HepG2 (cell line): ENCODE measurements around the gene PPIB. TPM values are rescaled to one million over a fixed set of nuclear protein-coding genes. Genes with fewer than 3 reads are reported as not detected.
A peak's percentile ranks its signal among the peaks of the same experiment; 100 is the strongest.

Experiments
- FLYWCH1 ChIP-seq: sonication (generic); formaldehyde crosslinking; IDR thresholded peaks from 2 replicates; pipeline ENCODE4 v1.8.1; 2023; ENCODE audit warnings: mild to moderate bottlenecking, missing genetic modification reagents
- HNRNPLL ChIP-seq: fragments of 200-400 bp; formaldehyde crosslinking; IDR thresholded peaks from 2 replicates; pipeline ENCODE4 v1.6.1; 2017; ENCODE audit warnings: mild to moderate bottlenecking, low read depth, low read length; ENCODE audit not compliant: poor library complexity, severe bottlenecking
- NAIF1 ChIP-seq: sonication (generic); formaldehyde crosslinking; IDR thresholded peaks from 2 replicates; pipeline ENCODE4 v1.5.0; 2020; ENCODE audit warnings: mild to moderate bottlenecking, missing genetic modification reagents, borderline replicate concordance
- NFATC3 ChIP-seq: sonication (generic); formaldehyde crosslinking; IDR thresholded peaks from 2 replicates; pipeline ENCODE4 v1.5.1; 2020; ENCODE audit warnings: mild to moderate bottlenecking, missing genetic modification reagents
- NONO ChIP-seq, 2 experiments: fragments of 450-650 bp in 1 of 2; sonication (generic) in 1 of 2; formaldehyde crosslinking in 1 of 2; IDR thresholded peaks in 1 of 2; conservative IDR thresholded peaks in 1 of 2; 2 replicates each; pipeline versions ENCODE4 v1.6.1 to v1.8.0; 2017 to 2022; ENCODE audit warnings: mild to moderate bottlenecking in 1 of 2, missing genetic modification reagents in 1 of 2, moderate library complexity in 1 of 2
- POLR2A ChIP-seq, 2 experiments: IDR thresholded peaks; 2 replicates each; pipeline ENCODE4 v1.6.1; 2011; ENCODE audit warnings: low read depth in 2 of 2, low read length in 2 of 2, mild to moderate bottlenecking in 1 of 2, moderate library complexity in 1 of 2; ENCODE audit not compliant: insufficient read depth in 1 of 2
- PTBP1 ChIP-seq: fragments of 200-400 bp; formaldehyde crosslinking; IDR thresholded peaks from 2 replicates; pipeline ENCODE4 v1.6.1; 2018; ENCODE audit warnings: low read length, low read depth; ENCODE audit not compliant: poor library complexity, severe bottlenecking
- RAD51 ChIP-seq: fragments of 450-650 bp; IDR thresholded peaks from 2 replicates; pipeline ENCODE4 v1.6.1; 2016; ENCODE audit warnings: borderline replicate concordance
- RCOR2 ChIP-seq: IDR thresholded peaks from 2 replicates; pipeline ENCODE4 v1.6.1; 2016; ENCODE audit warnings: missing biosample characterization, missing genetic modification reagents
- REXO4 ChIP-seq: sonication (generic); formaldehyde crosslinking; IDR thresholded peaks from 2 replicates; pipeline ENCODE4 v1.8.0; 2022; ENCODE audit warnings: missing genetic modification reagents, mild to moderate bottlenecking, borderline replicate concordance
- RFXANK ChIP-seq: IDR thresholded peaks from 2 replicates; pipeline ENCODE4 v1.6.1; 2016
- ZKSCAN1 ChIP-seq: fragments of 150-350 bp; IDR thresholded peaks from 2 replicates; pipeline ENCODE4 v1.6.1; 2014; ENCODE audit warnings: low read length
- ZNF496 ChIP-seq: sonication (generic); formaldehyde crosslinking; IDR thresholded peaks from 2 replicates; pipeline ENCODE4 v1.8.1; 2023; ENCODE audit warnings: mild to moderate bottlenecking, moderate library complexity, missing genetic modification reagents; ENCODE audit not compliant: insufficient replicate concordance
- ZNF7 ChIP-seq: IDR thresholded peaks from 2 replicates; pipeline ENCODE4 v1.6.1; 2016; ENCODE audit warnings: missing biosample characterization, missing genetic modification reagents
- ZNF841 ChIP-seq: sonication (generic); formaldehyde crosslinking; IDR thresholded peaks from 2 replicates; pipeline ENCODE4 v1.8.1; 2023; ENCODE audit warnings: missing genetic modification reagents, borderline replicate concordance
- ZSCAN9 ChIP-seq: IDR thresholded peaks from 2 replicates; pipeline ENCODE4 v1.6.1; 2016; ENCODE audit warnings: borderline replicate concordance
- polyA plus RNA-seq, 8 experiments: library from polyadenylated mRNA; depleted of rRNA in 3 of 8; stranded (reverse) in 7 of 8; unstranded in 1 of 8; fragments of >200 nt; fragmentation: Illumina TruSeq in 4 of 8; extraction: Trizol in 4 of 8; gene quantifications; 2 replicates each; pipeline versions ENCODE4 v1.2.1 to v1.2.3, GENCODE V29; 2011 to 2016; ENCODE audit warnings: low read depth in 4 of 8, missing spikeins in 1 of 8, mixed read lengths in 1 of 8; ENCODE audit not compliant: insufficient read depth in 1 of 8
- total RNA-seq, 5 experiments: library from RNA; depleted of rRNA; stranded (reverse); fragments of >200 nt; fragmentation: Illumina TruSeq; extraction: Trizol; gene quantifications; 2 replicates each; pipeline ENCODE4 v1.2.3, GENCODE V29; 2016; ENCODE audit warnings: low read depth in 1 of 5
- TF ChIP-seq, protein P1 (sequence below): IDR thresholded peaks from 2 replicates; pipeline ENCODE4 v1.6.1; 2016; ENCODE audit warnings: low read depth, borderline replicate concordance
- TF ChIP-seq, protein P2 (sequence below): sonication (generic); formaldehyde crosslinking; conservative IDR thresholded peaks from 2 replicates; pipeline ENCODE4 v1.8.0; 2022; ENCODE audit warnings: missing genetic modification reagents
- TF ChIP-seq, protein P3 (sequence below): sonication (generic); formaldehyde crosslinking; IDR thresholded peaks from 2 replicates; pipeline ENCODE4 v1.4.0; 2020; ENCODE audit warnings: missing genetic modification reagents, borderline replicate concordance
- TF ChIP-seq, protein P4 (sequence below): sonication (generic); formaldehyde crosslinking; IDR thresholded peaks from 2 replicates; pipeline ENCODE4 v1.8.0; 2022; ENCODE audit warnings: mild to moderate bottlenecking, missing genetic modification reagents, moderate library complexity
- TF ChIP-seq, protein P5 (sequence below): sonication (generic); formaldehyde crosslinking; IDR thresholded peaks from 2 replicates; pipeline ENCODE4 v1.4.0; 2020; ENCODE audit warnings: mild to moderate bottlenecking, missing genetic modification reagents

PPIB gene
- total and polyA plus RNA-seq, 2 of the 13 experiments (the other 11 are each of a cell fraction or from before 2014, with no cell fraction given) = 780 to 882 TPM

DNA sequence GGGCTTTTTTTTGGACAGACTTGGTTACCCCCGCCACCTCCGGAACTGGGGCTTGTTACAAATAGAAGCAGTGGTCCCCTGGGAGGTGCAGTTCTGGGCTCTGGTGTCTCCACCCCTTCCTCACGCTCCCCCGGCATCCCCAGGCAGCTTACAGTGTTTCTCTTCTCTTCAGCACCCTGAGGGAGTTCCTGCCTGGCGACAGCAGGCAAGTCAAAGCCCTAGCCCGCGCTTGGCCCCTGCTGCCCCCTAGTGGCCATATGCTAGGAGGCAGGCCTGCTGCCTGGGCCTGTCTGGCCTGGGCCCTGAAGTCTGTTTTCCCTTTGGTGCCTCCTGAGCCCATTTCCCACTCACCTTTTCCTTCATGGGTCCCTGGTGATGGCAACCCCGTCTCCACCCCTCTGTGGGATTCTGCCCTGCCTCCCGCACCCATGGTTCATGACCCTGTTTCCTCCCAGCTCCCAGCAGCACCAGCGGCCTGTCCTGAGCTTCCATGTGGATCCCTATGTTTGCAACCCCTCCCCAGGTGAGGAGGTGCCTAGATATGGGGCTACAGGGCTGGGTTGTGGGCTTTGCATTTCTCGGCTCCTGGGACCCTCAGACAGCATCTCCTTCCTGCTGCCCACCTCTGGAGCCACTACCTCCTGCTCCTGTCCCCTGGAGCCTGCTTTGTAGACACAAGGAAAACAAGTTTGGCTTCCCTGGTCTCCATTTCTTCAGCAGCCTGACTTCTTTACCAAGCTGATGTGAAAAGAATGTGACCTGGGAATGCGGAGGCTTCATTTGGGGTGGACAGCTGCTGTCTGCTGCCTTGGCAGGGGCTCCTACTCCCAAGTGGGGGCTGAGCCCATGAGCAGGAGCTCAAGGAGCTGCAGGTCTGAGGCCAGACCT, 9.1 kb downstream of the PPIB start (continued):
- peak; percentile 80 for TF ChIP-seq PTBP1
- no peak for TF ChIP-seq FLYWCH1
- no peak for TF ChIP-seq RAD51
- no peak for TF ChIP-seq NFATC3
- TF ChIP-seq, protein P1, sequence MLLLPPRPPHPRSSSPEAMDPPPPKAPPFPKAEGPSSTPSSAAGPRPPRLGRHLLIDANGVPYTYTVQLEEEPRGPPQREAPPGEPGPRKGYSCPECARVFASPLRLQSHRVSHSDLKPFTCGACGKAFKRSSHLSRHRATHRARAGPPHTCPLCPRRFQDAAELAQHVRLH (CRISPR knock-in tag) = peak; percentile 47; the same call in 1 of the 2 replicates
- peak; percentile 76 to 82 for TF ChIP-seq POLR2A (IDR thresholded peaks at IDR 0.05; ENCODE audit: insufficient read depth in 1 of 2, low read depth in 2 of 2, low read length in 2 of 2)
- TF ChIP-seq, protein P2, sequence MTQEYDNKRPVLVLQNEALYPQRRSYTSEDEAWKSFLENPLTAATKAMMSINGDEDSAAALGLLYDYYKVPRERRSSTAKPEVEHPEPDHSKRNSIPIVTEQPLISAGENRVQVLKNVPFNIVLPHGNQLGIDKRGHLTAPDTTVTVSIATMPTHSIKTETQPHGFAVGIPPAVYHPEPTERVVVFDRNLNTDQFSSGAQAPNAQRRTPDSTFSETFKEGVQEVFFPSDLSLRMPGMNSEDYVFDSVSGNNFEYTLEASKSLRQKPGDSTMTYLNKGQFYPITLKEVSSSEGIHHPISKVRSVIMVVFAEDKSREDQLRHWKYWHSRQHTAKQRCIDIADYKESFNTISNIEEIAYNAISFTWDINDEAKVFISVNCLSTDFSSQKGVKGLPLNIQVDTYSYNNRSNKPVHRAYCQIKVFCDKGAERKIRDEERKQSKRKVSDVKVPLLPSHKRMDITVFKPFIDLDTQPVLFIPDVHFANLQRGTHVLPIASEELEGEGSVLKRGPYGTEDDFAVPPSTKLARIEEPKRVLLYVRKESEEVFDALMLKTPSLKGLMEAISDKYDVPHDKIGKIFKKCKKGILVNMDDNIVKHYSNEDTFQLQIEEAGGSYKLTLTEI (CRISPR knock-in tag) = no peak
- no peak for TF ChIP-seq ZKSCAN1
- TF ChIP-seq, protein P3, sequence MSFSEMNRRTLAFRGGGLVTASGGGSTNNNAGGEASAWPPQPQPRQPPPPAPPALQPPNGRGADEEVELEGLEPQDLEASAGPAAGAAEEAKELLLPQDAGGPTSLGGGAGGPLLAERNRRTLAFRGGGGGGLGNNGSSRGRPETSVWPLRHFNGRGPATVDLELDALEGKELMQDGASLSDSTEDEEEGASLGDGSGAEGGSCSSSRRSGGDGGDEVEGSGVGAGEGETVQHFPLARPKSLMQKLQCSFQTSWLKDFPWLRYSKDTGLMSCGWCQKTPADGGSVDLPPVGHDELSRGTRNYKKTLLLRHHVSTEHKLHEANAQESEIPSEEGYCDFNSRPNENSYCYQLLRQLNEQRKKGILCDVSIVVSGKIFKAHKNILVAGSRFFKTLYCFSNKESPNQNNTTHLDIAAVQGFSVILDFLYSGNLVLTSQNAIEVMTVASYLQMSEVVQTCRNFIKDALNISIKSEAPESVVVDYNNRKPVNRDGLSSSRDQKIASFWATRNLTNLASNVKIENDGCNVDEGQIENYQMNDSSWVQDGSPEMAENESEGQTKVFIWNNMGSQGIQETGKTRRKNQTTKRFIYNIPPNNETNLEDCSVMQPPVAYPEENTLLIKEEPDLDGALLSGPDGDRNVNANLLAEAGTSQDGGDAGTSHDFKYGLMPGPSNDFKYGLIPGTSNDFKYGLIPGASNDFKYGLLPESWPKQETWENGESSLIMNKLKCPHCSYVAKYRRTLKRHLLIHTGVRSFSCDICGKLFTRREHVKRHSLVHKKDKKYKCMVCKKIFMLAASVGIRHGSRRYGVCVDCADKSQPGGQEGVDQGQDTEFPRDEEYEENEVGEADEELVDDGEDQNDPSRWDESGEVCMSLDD (CRISPR knock-in tag) = no peak
- no peak for TF ChIP-seq ZNF7 (CRISPR knock-in tag)
- peak; percentile 27 for TF ChIP-seq HNRNPLL
- TF ChIP-seq RFXANK (CRISPR knock-in tag) = no peak
- no peak for TF ChIP-seq REXO4 (CRISPR knock-in tag)
- TF ChIP-seq ZNF496 (CRISPR knock-in tag) = no peak
- TF ChIP-seq, protein P4, sequence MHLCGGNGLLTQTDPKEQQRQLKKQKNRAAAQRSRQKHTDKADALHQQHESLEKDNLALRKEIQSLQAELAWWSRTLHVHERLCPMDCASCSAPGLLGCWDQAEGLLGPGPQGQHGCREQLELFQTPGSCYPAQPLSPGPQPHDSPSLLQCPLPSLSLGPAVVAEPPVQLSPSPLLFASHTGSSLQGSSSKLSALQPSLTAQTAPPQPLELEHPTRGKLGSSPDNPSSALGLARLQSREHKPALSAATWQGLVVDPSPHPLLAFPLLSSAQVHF (CRISPR knock-in tag) = no peak
- TF ChIP-seq, protein P5, sequence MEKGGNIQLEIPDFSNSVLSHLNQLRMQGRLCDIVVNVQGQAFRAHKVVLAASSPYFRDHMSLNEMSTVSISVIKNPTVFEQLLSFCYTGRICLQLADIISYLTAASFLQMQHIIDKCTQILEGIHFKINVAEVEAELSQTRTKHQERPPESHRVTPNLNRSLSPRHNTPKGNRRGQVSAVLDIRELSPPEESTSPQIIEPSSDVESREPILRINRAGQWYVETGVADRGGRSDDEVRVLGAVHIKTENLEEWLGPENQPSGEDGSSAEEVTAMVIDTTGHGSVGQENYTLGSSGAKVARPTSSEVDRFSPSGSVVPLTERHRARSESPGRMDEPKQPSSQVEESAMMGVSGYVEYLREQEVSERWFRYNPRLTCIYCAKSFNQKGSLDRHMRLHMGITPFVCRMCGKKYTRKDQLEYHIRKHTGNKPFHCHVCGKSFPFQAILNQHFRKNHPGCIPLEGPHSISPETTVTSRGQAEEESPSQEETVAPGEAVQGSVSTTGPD = no peak
- no peak for TF ChIP-seq NAIF1
- TF ChIP-seq ZSCAN9 (CRISPR knock-in tag) = no peak
- TF ChIP-seq NONO (IDR thresholded peaks at IDR 0.05) = no peak
- TF ChIP-seq NONO (CRISPR knock-in tag; conservative IDR thresholded peaks at IDR 0.05) = peak; percentile 61; the same call in 1 of the 2 replicates
- TF ChIP-seq RCOR2 (CRISPR knock-in tag) = no peak
- TF ChIP-seq ZNF841 (CRISPR knock-in tag) = no peak
